H9 (cell line): ENCODE measurements around the gene PDRG1. TPM values are rescaled to one million over a fixed set of nuclear protein-coding genes. Genes with fewer than 3 reads are reported as not detected.

Experiments used
- DNase-seq: peaks from one replicate; pipeline ENCODE4 v3.0.0-alpha.2; 2017
- H2AFZ ChIP-seq: one replicate; pipeline ENCODE4 v1.6.1; 2013; ENCODE audit warnings: mild to moderate bottlenecking, low read length, control low read depth, moderate library complexity
- H2AK5ac ChIP-seq: 2 replicates; pipeline ENCODE4 v1.6.1; 2013; ENCODE audit warnings: low read length, control low read depth, mixed read lengths; ENCODE audit not compliant: insufficient read length
- H2BK120ac ChIP-seq: one replicate; pipeline ENCODE4 v1.6.1; 2013; ENCODE audit warnings: low read depth, mild to moderate bottlenecking, low read length, control low read depth, inconsistent platforms; ENCODE audit not compliant: poor library complexity, severe bottlenecking
- H2BK12ac ChIP-seq: 2 replicates; pipeline ENCODE4 v1.6.1; 2013; ENCODE audit warnings: low read length, control low read depth, mixed read lengths, low read depth; ENCODE audit not compliant: insufficient read length
- H2BK15ac ChIP-seq: 2 replicates; pipeline ENCODE4 v1.6.1; 2013; ENCODE audit warnings: low read depth, low read length, control low read depth
- H2BK20ac ChIP-seq: one replicate; pipeline ENCODE4 v1.6.1; 2013; ENCODE audit warnings: low read depth, mild to moderate bottlenecking, low read length, control low read depth, inconsistent platforms; ENCODE audit not compliant: poor library complexity, severe bottlenecking
- H2BK5ac ChIP-seq: 2 replicates; pipeline ENCODE4 v1.6.1; 2013; ENCODE audit warnings: low read length, control low read depth, mixed read lengths; ENCODE audit not compliant: insufficient read length
- H3K14ac ChIP-seq: 2 replicates; pipeline ENCODE4 v1.6.1; 2013; ENCODE audit warnings: low read length, control low read depth; ENCODE audit not compliant: insufficient read depth
- H3K18ac ChIP-seq: 2 replicates; pipeline ENCODE4 v1.6.1; 2013; ENCODE audit warnings: low read depth, mild to moderate bottlenecking, mixed read lengths, low read length, control low read depth; ENCODE audit not compliant: insufficient read length
- H3K23ac ChIP-seq: 2 replicates; pipeline ENCODE4 v1.6.1; 2013; ENCODE audit warnings: low read length, control low read depth, mixed read lengths, low read depth; ENCODE audit not compliant: insufficient read length
- H3K23me2 ChIP-seq: 2 replicates; pipeline ENCODE4 v1.6.1; 2013; ENCODE audit warnings: low read depth, mild to moderate bottlenecking, mixed read lengths, low read length, control low read depth; ENCODE audit not compliant: insufficient read length, poor library complexity, severe bottlenecking
- H3K27ac ChIP-seq: 2 replicates; pipeline ENCODE4 v1.5.1; 2013; ENCODE audit warnings: low read length, control low read depth, mixed read lengths, low read depth; ENCODE audit not compliant: insufficient read length
- H3K27me3 ChIP-seq: 2 replicates; pipeline ENCODE4 v1.6.1; 2013; ENCODE audit warnings: low read length, control low read depth, inconsistent platforms; ENCODE audit not compliant: insufficient read depth
- H3K4ac ChIP-seq: 2 replicates; pipeline ENCODE4 v1.6.1; 2013; ENCODE audit warnings: low read depth, mild to moderate bottlenecking, control low read depth, inconsistent platforms, low read length, moderate library complexity
- H3K4me1 ChIP-seq: 2 replicates; pipeline ENCODE4 v1.6.1; 2013; ENCODE audit warnings: low read length, control low read depth, inconsistent platforms; ENCODE audit not compliant: insufficient read depth
- H3K4me2 ChIP-seq: 2 replicates; pipeline ENCODE4 v1.6.1; 2013; ENCODE audit warnings: low read length, control low read depth, mixed read lengths; ENCODE audit not compliant: insufficient read length, insufficient read depth
- H3K56ac ChIP-seq: 2 replicates; pipeline ENCODE4 v1.6.1; 2013; ENCODE audit warnings: low read depth, mild to moderate bottlenecking, mixed read lengths, low read length, control low read depth; ENCODE audit not compliant: insufficient read length
- H3K79me1 ChIP-seq: 2 replicates; pipeline ENCODE4 v1.6.1; 2013; ENCODE audit warnings: low read depth, mild to moderate bottlenecking, moderate library complexity, low read length, control low read depth, inconsistent platforms; ENCODE audit not compliant: insufficient read depth, poor library complexity, severe bottlenecking
- H3K79me2 ChIP-seq: 2 replicates; pipeline ENCODE4 v1.6.1; 2013; ENCODE audit warnings: low read length, control low read depth, inconsistent platforms; ENCODE audit not compliant: insufficient read depth
- H3K9ac ChIP-seq: 2 replicates; pipeline ENCODE4 v1.6.1; 2013; ENCODE audit warnings: low read length, control low read depth, mixed read lengths; ENCODE audit not compliant: insufficient read length; ENCODE audit errors: extremely low read depth
- H3K9me3 ChIP-seq: one replicate; pipeline ENCODE4 v1.6.1; 2013; ENCODE audit warnings: low read depth, low read length, inconsistent platforms; ENCODE audit not compliant: control insufficient read depth
- H3T11ph ChIP-seq: one replicate; pipeline ENCODE4 v1.6.1; 2013; ENCODE audit warnings: mild to moderate bottlenecking, low read length, control low read depth, inconsistent platforms
- H4K20me1 ChIP-seq: one replicate; pipeline ENCODE4 v1.6.1; 2013; ENCODE audit not compliant: control insufficient read depth, insufficient read length, insufficient read depth
- H4K5ac ChIP-seq: 2 replicates; pipeline ENCODE4 v1.6.1; 2013; ENCODE audit warnings: low read depth, mild to moderate bottlenecking, mixed read lengths, low read length, control low read depth; ENCODE audit not compliant: insufficient read length
- H4K8ac ChIP-seq: replicated peaks from 2 replicates; pipeline ENCODE4 v1.6.1; 2013; ENCODE audit warnings: low read length, control low read depth, mixed read lengths, low read depth; ENCODE audit not compliant: insufficient read length
- H4K91ac ChIP-seq: 2 replicates; pipeline ENCODE4 v1.6.1; 2013; ENCODE audit warnings: low read depth, mild to moderate bottlenecking, moderate library complexity, mixed read lengths, low read length, control low read depth; ENCODE audit not compliant: insufficient read length
- H3K27ac Mint-ChIP-seq, 3 experiments: 2 replicates in 2 of 3; 3 replicates in 1 of 3; pipeline ENCODE4 v1.8.0; 2020 to 2021; ENCODE audit warnings: mixed read lengths in 3 of 3, mild to moderate bottlenecking in 1 of 3, moderate library complexity in 1 of 3
- H3K27me3 Mint-ChIP-seq: 2 replicates; pipeline ENCODE4 v1.8.0; 2021; ENCODE audit warnings: low read depth, mild to moderate bottlenecking, moderate library complexity, mixed read lengths
- H3K36me3 Mint-ChIP-seq, 3 experiments: 2 replicates in 2 of 3; 3 replicates in 1 of 3; pipeline ENCODE4 v1.8.0; 2020 to 2021; ENCODE audit warnings: low read depth in 3 of 3, mixed read lengths in 3 of 3; ENCODE audit not compliant: insufficient read depth in 1 of 3
- H3K4me1 Mint-ChIP-seq, 2 experiments: 2 replicates each; pipeline ENCODE4 v1.8.0; 2020; ENCODE audit warnings: mixed read lengths in 2 of 2
- H3K4me3 Mint-ChIP-seq, 2 experiments: 2 replicates in 1 of 2; 3 replicates in 1 of 2; pipeline ENCODE4 v1.8.0; 2020 to 2021; ENCODE audit warnings: mild to moderate bottlenecking in 2 of 2, mixed read lengths in 2 of 2, moderate library complexity in 1 of 2
- H3K9me3 Mint-ChIP-seq, 2 experiments: 2 replicates in 1 of 2; 3 replicates in 1 of 2; pipeline ENCODE4 v1.8.0; 2020; ENCODE audit warnings: mild to moderate bottlenecking in 2 of 2, mixed read lengths in 2 of 2, moderate library complexity in 1 of 2
- CTCF ChIP-seq: fragments of 200-600 bp; sonication (generic); conservative IDR thresholded peaks from 3 replicates; pipeline ENCODE4 v1.8.0; 2021; ENCODE audit warnings: antibody characterized with exemption, mild to moderate bottlenecking
- WGBS: extraction: QIAGEN DNeasy Blood & Tissue Kit; methylation state at CpG from one replicate; pipeline ENCODE4 v1.1.7; 2013; ENCODE audit warnings: missing lambda C conversion rate, low lambda C conversion rate, mixed read lengths; ENCODE audit not compliant: insufficient read length; ENCODE audit errors: extremely low coverage; 5-methylcytosine and 5-hydroxymethylcytosine counted together
- total RNA-seq: library from RNA; stranded (reverse); gene quantifications from 2 replicates; pipeline ENCODE4 v1.2.1, GENCODE V29; 2021

The PDRG1 gene
- total RNA-seq, 1 experiment from 2014 or later = 32.2 TPM

GRCh38 chr20:31920275-31920855 lies 31.5 kb downstream of the PDRG1 start:
- no peak overlapping the region for H3K56ac ChIP-seq
- peak; percentile 75 for DNase-seq
- TF ChIP-seq CTCF = no peak
- no peak overlapping the region for H3T11ph ChIP-seq
- H3K23me2 ChIP-seq = no peaks in the 10 kb centered on the region
- H3K23ac ChIP-seq = no peak overlapping the region
- peaks cover 2% of the 10 kb centered on the region for H3K27me3 Mint-ChIP-seq
- 0 out of 5 replicates have a peak overlapping the region, but pooled peaks of 1 of the 2 experiments have one; percentile 47 for H3K4me3 Mint-ChIP-seq
- peaks cover 50 to 53% of the 10 kb centered on the region in 2 experiments for H3K4me1 Mint-ChIP-seq
- H2BK120ac ChIP-seq = no peak overlapping the region
- no peak overlapping the region for H3K9ac ChIP-seq
- no peaks in the 10 kb centered on the region for H4K20me1 ChIP-seq
- H3K27ac ChIP-seq = no peak overlapping the region
- no peak overlapping the region for H2BK15ac ChIP-seq
- H2BK5ac ChIP-seq = no peak overlapping the region
- H3K9me3 Mint-ChIP-seq = peaks cover 0 to 11% of the 10 kb centered on the region in 2 experiments; a peak in 1 of 5 replicates
- H4K5ac ChIP-seq = no peak overlapping the region
- H3K36me3 Mint-ChIP-seq = peaks cover 0 to 9% (median 0%) of the 10 kb centered on the region in 3 experiments; a peak in 1 of 7 replicates
- no peaks in the 10 kb centered on the region for H3K9me3 ChIP-seq
- H3K79me2 ChIP-seq = no peaks in the 10 kb centered on the region
- H4K91ac ChIP-seq = no peak overlapping the region
- no peaks in the 10 kb centered on the region; the same call in 1 of the 2 replicates for H3K4me1 ChIP-seq
- no peak overlapping the region for H2BK20ac ChIP-seq
- H3K18ac ChIP-seq = no peak overlapping the region
- H3K4ac ChIP-seq = no peak overlapping the region
- no peak overlapping the region for H2AFZ ChIP-seq
- peak overlapping the region in 1 of 3 experiments; percentile 23; a peak in 1 of 7 replicates for H3K27ac Mint-ChIP-seq
- no peaks in the 10 kb centered on the region for H3K27me3 ChIP-seq
- H3K14ac ChIP-seq = peak overlapping the region; percentile 54; the same call in 1 of the 2 replicates
- no peak overlapping the region for H2AK5ac ChIP-seq
- no peak overlapping the region for H3K4me2 ChIP-seq
- H2BK12ac ChIP-seq = no peak overlapping the region
- H3K79me1 ChIP-seq = no peaks in the 10 kb centered on the region
- H4K8ac ChIP-seq = no peak overlapping the region
- no CpG with 5 or more reads among the region's 11 CpGs for WGBS
